Smooth muscle cell (in vitro differentiated cells): ENCODE measurements around the gene HIF1AN. TPM values are rescaled to one million over a fixed set of nuclear protein-coding genes. Genes with fewer than 3 reads are reported as not detected.

Experiments used
- DNase-seq: peaks from one replicate; lab custom pipeline; 2025; ENCODE audit not compliant: unreplicated experiment; lab: John Stamatoyannopoulos, UW
- H2AFZ ChIP-seq: fragments of 200-600 bp; sonication (generic); 2 replicates; pipeline ENCODE4 v1.6.0; 2016; ENCODE audit warnings: antibody characterized with exemption, low read depth, mild to moderate bottlenecking
- H3F3A ChIP-seq: fragments of 200-600 bp; sonication (generic); 2 replicates; pipeline ENCODE4 v1.6.0; 2017; ENCODE audit warnings: antibody characterized with exemption, low read depth
- H3K27ac ChIP-seq: fragments of 200-600 bp; sonication (generic); 2 replicates; pipeline ENCODE4 v1.5.1; 2016; ENCODE audit warnings: low read depth, mild to moderate bottlenecking
- H3K27me3 ChIP-seq: fragments of 200-600 bp; sonication (generic); 2 replicates; pipeline ENCODE4 v1.6.1; 2016; ENCODE audit warnings: low read depth, mild to moderate bottlenecking
- H3K36me3 ChIP-seq: fragments of 200-600 bp; sonication (generic); 2 replicates; pipeline ENCODE4 v1.5.1; 2016; ENCODE audit warnings: low read depth
- H3K4me1 ChIP-seq: fragments of 200-600 bp; sonication (generic); 2 replicates; pipeline ENCODE4 v1.5.1; 2016; ENCODE audit warnings: low read depth
- H3K4me2 ChIP-seq: fragments of 200-600 bp; sonication (generic); 2 replicates; pipeline ENCODE4 v1.6.0; 2016; ENCODE audit warnings: mild to moderate bottlenecking
- H3K4me3 ChIP-seq: fragments of 200-600 bp; sonication (generic); 2 replicates; pipeline ENCODE4 v1.5.1; 2016; ENCODE audit warnings: mild to moderate bottlenecking
- H3K79me2 ChIP-seq: fragments of 200-600 bp; sonication (generic); 2 replicates; pipeline ENCODE4 v1.6.0; 2016; ENCODE audit warnings: low read depth, mild to moderate bottlenecking
- H3K9ac ChIP-seq: fragments of 200-600 bp; sonication (generic); 2 replicates; pipeline ENCODE4 v1.6.0; 2016; ENCODE audit warnings: low read depth
- H3K9me3 ChIP-seq: fragments of 200-600 bp; sonication (generic); replicated peaks from 2 replicates; pipeline ENCODE4 v1.5.1; 2016; ENCODE audit warnings: low read depth
- H4K20me1 ChIP-seq: fragments of 200-600 bp; sonication (generic); 2 replicates; pipeline ENCODE4 v1.6.0; 2016; ENCODE audit warnings: low read depth
- WGBS: methylation state at CpG from one replicate; pipeline ENCODE4 v1.1.7; 2016; ENCODE audit warnings: low lambda C conversion rate; 5-methylcytosine and 5-hydroxymethylcytosine counted together
- polyA plus RNA-seq: library from polyadenylated mRNA; unstranded; fragments of >200 nt; fragmentation: Nextera tagmentation; extraction: Ambion mirVana; gene quantifications from 2 replicates; pipeline ENCODE4 v1.2.1, GENCODE V29; 2016
- total RNA-seq: library from RNA; depleted of rRNA; stranded (reverse); fragments of >200 nt; gene quantifications from 2 replicates; pipeline ENCODE4 v1.2.3, GENCODE V29; 2014
- TF ChIP-seq, protein P1 (sequence below): fragments of 200-600 bp; sonication (generic); IDR thresholded peaks from 2 replicates; pipeline ENCODE4 v1.5.1; 2017; ENCODE audit warnings: borderline replicate concordance, mild to moderate bottlenecking, antibody characterized with exemption; ENCODE audit not compliant: insufficient read depth, poor library complexity, severe bottlenecking

The HIF1AN gene
- total and polyA plus RNA-seq, 2 experiments from 2014 or later: 12.4 to 28.1 TPM

DNA sequence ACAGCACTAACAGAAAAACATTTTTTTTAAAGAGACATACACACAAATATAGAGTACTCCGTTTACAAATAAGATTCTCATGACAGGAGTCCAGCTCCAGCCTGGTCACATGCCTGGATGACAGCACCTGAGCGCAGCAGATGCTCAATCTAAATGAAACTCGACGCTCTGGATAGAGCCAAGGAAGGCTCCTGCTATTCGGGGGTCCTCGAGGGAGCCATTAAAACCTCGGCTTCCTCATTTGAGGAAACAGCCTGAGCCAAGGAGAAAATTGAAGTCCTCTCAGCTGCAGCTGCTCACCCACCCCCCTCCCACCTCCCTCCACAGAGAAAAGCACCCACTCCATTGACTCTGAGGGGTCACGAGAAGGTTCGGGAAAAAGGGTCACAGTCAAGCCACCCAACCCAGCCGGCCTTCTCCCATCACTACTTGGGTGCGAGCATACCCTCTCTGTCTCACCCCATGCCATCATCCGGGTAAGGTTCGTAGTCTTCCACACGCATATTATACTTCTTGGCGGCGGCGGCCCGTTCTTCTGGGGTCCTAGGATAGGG lies 6.7 kb upstream of the HIF1AN start:
- TF ChIP-seq, protein P1, sequence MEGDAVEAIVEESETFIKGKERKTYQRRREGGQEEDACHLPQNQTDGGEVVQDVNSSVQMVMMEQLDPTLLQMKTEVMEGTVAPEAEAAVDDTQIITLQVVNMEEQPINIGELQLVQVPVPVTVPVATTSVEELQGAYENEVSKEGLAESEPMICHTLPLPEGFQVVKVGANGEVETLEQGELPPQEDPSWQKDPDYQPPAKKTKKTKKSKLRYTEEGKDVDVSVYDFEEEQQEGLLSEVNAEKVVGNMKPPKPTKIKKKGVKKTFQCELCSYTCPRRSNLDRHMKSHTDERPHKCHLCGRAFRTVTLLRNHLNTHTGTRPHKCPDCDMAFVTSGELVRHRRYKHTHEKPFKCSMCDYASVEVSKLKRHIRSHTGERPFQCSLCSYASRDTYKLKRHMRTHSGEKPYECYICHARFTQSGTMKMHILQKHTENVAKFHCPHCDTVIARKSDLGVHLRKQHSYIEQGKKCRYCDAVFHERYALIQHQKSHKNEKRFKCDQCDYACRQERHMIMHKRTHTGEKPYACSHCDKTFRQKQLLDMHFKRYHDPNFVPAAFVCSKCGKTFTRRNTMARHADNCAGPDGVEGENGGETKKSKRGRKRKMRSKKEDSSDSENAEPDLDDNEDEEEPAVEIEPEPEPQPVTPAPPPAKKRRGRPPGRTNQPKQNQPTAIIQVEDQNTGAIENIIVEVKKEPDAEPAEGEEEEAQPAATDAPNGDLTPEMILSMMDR: no peak
- H3K36me3 ChIP-seq: no peaks in the 10 kb centered on the region
- H3K4me3 ChIP-seq: peak overlapping the region; percentile 86
- peak overlapping the region; percentile 90 for H2AFZ ChIP-seq
- 16% methylated on average over 18 of the region's 18 CpGs for WGBS
- peaks cover 9% of the 10 kb centered on the region for H4K20me1 ChIP-seq
- H3F3A ChIP-seq: no peaks in the 10 kb centered on the region
- peaks cover 10% of the 10 kb centered on the region for H3K4me1 ChIP-seq
- no peak for DNase-seq
- no peak overlapping the region for H3K27ac ChIP-seq
- no peaks in the 10 kb centered on the region for H3K9me3 ChIP-seq
- peaks cover 23% of the 10 kb centered on the region for H3K79me2 ChIP-seq
- peak overlapping the region; percentile 74 for H3K9ac ChIP-seq
- H3K27me3 ChIP-seq: no peaks in the 10 kb centered on the region
- H3K4me2 ChIP-seq: peak overlapping the region; percentile 96

DNA sequence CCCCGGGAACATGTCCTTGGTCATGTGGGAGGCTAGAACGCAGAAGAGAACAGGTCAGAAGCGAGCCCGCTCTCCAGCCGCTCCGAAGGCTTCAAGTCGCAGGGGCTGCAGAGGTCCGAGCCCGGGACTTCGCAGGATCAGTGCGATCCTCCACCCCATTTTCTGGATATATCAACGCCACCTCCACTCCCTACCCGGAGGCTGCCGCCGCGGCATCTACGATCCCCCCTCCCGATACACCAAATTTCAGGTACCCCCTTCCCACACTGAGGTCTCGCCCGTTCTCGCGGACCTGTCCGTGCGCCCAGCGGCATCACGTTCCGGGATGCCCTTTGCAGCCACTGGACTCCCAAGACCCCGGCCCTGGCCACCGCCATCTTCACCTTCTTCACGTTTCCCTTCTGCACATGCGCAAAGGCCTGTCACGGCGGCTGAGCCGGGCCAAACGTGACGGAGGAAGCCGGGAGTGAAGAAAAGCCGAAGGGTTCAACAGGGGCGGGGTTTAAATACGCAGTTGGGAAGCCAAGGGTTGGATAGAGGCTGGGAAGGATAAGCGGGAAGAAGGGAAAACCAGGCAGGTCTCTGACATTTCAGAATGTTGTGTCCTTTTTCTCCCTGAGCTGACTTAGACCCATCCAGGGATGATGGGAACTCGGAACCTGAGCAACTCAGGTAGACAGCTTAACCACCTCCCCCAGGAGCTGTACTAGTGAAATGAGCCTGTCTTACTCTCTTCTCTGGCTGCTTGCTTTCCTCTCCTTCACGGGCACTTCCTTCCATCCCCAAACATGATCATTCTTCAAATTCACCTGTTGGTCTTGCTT lies 6.1 kb upstream of the HIF1AN start, which contains the start of gene NDUFB8:
Gene NDUFB8, minus strand, starts transcription at position 397 of the 824 bp plus-strand sequence. Its CDS starts 20 bp downstream, at position 377.
- no peaks in the 10 kb centered on the region for H3K27me3 ChIP-seq
- H3K36me3 ChIP-seq: no peaks in the 10 kb centered on the region
- peak within 1 kb of the TSS; percentile 96 for H3K4me2 ChIP-seq
- H3K9ac ChIP-seq: peak within 1 kb of the TSS; percentile 74
- H4K20me1 ChIP-seq: peaks cover 9% of the 10 kb centered on the region
- H3K79me2 ChIP-seq: peaks cover 23% of the 10 kb centered on the region
- peak within 1 kb of the TSS; percentile 86 for H3K4me3 ChIP-seq
- H3F3A ChIP-seq: no peaks in the 10 kb centered on the region
- H3K9me3 ChIP-seq: no peaks in the 10 kb centered on the region
- DNase-seq: peak; percentile 40
- peak within 1 kb of the TSS; percentile 90 for H2AFZ ChIP-seq
- WGBS: 2% methylated on average over 43 of the region's 43 CpGs
- H3K27ac ChIP-seq: no peak within 1 kb of the TSS
- peaks cover 10% of the 10 kb centered on the region for H3K4me1 ChIP-seq
- TF ChIP-seq, protein P1: no peak

DNA sequence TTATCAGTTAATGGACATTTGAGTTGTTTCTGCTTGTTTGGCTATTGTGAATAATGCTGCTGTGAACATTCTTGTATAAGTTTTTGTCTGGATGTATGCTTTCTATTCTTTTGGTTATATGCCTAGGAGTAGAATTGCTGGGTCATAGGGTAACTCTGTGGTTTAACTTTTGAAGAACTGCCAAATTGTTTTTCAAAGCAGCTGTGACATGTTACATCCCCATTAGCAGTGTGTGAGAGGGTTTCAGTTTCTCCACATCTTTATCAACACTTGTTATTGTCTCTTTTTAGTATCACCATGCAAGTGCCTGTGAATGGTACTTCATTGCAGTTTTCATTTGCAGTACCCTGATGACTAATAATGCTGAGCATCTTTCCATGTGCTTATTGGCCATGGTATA lies 4.0 kb upstream of the HIF1AN start:
- peaks cover 31% of the 10 kb centered on the region for H3K79me2 ChIP-seq
- no peak overlapping the region for H3K4me3 ChIP-seq
- H4K20me1 ChIP-seq: peaks cover 12% of the 10 kb centered on the region
- no peak for DNase-seq
- peaks cover 15% of the 10 kb centered on the region for H3K4me1 ChIP-seq
- no peaks in the 10 kb centered on the region for H3K27me3 ChIP-seq
- no peaks in the 10 kb centered on the region for H3K9me3 ChIP-seq
- H3K27ac ChIP-seq: no peak overlapping the region
- H3K4me2 ChIP-seq: no peak overlapping the region
- TF ChIP-seq, protein P1: no peak
- no peak overlapping the region for H3K9ac ChIP-seq
- H3K36me3 ChIP-seq: no peaks in the 10 kb centered on the region
- no peak overlapping the region for H2AFZ ChIP-seq
- H3F3A ChIP-seq: no peaks in the 10 kb centered on the region

DNA sequence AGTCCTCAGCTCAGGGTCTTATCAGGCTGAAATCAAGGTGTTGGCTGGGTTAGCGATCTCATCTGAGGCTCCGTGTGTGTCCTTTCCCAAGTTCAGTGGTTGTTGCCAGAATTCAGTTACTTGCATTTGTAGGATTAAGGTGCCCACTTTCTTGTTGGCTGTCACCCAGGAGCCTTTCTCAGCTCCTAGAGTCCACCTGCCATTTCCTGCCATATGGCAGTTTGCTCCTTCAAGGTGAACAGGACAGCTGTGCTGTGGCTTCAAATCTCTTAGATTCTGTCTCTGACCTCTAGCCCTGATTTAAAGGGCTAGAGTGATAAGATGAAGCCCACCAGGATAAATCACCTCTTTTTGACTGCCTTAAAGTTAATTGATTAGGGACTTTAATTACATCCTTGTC lies 1.0 kb upstream of the HIF1AN start:
- TF ChIP-seq, protein P1: no peak
- Histone ChIP-seq H3K4me1 (peaks cover 11% of the 10 kb centered on the region), H4K20me1 (peaks cover 32% of the 10 kb centered on the region), H3K27me3 (no peaks in the 10 kb centered on the region), H3K4me2 (no peak overlapping the region), H3K4me3 (no peak overlapping the region), H3K36me3 (no peaks in the 10 kb centered on the region), H3K79me2 (peaks cover 26% of the 10 kb centered on the region), H3K27ac (no peak overlapping the region), H2AFZ (peak overlapping the region; percentile 99), H3K9me3 (no peaks in the 10 kb centered on the region), H3K9ac (no peak overlapping the region), H3F3A (no peaks in the 10 kb centered on the region)
- no peak for DNase-seq
- WGBS: 96% methylated on average over 2 of the region's 2 CpGs
